ENCODE results near the gene PRRT2.

- TF ChIP-seq CTCF (IDR thresholded peaks at IDR 0.05) = no peak
- TF ChIP-seq POLR2A (IDR thresholded peaks at IDR 0.05) = no peak
- no peak for TF ChIP-seq POLR2AphosphoS5 (IDR thresholded peaks at IDR 0.05)
Measured at GRCh38 chr16:29842732-29843346, 30.8 kb downstream of the PRRT2 start.

Measured in breast epithelium (tissue), 3 donors.